HepG2 (cell line): ENCODE results near the gene BTBD3. TPM values are rescaled to one million over a fixed set of nuclear protein-coding genes. Genes with fewer than 3 reads are reported as not detected.

Experiments
- ATAC-seq: fragments of 200-7000 bp; cut with Tn5 transposase; 3 replicates; pipeline ENCODE4 v1.9.1; 2020; ENCODE audit warnings: mild to moderate bottlenecking, moderate library complexity
- BruUV-seq: library from RNA; stranded (reverse); fragments of 400-500 nt; replicated peaks from 2 replicates; lab custom pipeline; 2021; lab: Mats Ljungman, UMichigan
- CTCF ChIA-PET: fragments of 300-600 bp; formaldehyde crosslinking; extraction: SDS; loops from one replicate; lab custom pipeline; 2021; ENCODE audit warnings: low total read pairs, inconsistent platforms, low intra/inter-chr PET ratio; lab: Yijun Ruan, JAX
- POLR2A ChIA-PET: fragments of 350-600 bp; sonication (Branson Sonifier 250); formaldehyde crosslinking; loops from one replicate; lab custom pipeline; 2020; ENCODE audit warnings: antibody characterized with exemption, inconsistent platforms; lab: Yijun Ruan, JAX
- DNase-seq: peaks from one replicate; pipeline ENCODE4 v3.0.0-alpha.2; 2015; ENCODE audit warnings: low spot score
- FAIRE-seq: peaks from 3 replicates; lab custom pipeline; 2011; peaks lifted over from hg19 to GRCh38; lab: Jason Lieb, UNC
- H2AFZ ChIP-seq: one replicate; pipeline ENCODE4 v1.6.1; 2011; ENCODE audit warnings: low read length, inconsistent platforms
- H3K27ac ChIP-seq: fragments of 300-600 bp; 3 replicates; pipeline ENCODE4 v1.8.0; 2011; ENCODE audit warnings: mixed run types, mild to moderate bottlenecking, mixed read lengths, low read length, inconsistent platforms; ENCODE audit not compliant: insufficient read depth; ENCODE audit errors: extremely low read length
- H3K27me3 ChIP-seq, 2 experiments: fragments of 200-600 bp in 1 of 2; 2 replicates in 1 of 2; 3 replicates in 1 of 2; pipeline versions ENCODE4 v1.6.0 to v1.8.0; 2011; ENCODE audit warnings: low read length in 2 of 2, mild to moderate bottlenecking in 2 of 2, moderate library complexity in 2 of 2, inconsistent platforms in 1 of 2; ENCODE audit not compliant: insufficient read depth in 2 of 2, control insufficient read depth in 1 of 2
- H3K36me3 ChIP-seq, 2 experiments: fragments of 200-600 bp in 1 of 2; replicated peaks in 1 of 2; 2 replicates in 1 of 2; 3 replicates in 1 of 2; pipeline versions ENCODE4 v1.5.1 to v1.8.0; 2011; ENCODE audit warnings: low read length in 2 of 2, inconsistent platforms in 1 of 2; ENCODE audit not compliant: insufficient read depth in 2 of 2, control insufficient read depth in 1 of 2
- H3K4me1 ChIP-seq: 2 replicates; pipeline ENCODE4 v1.5.1; 2012; ENCODE audit warnings: low read length, inconsistent platforms; ENCODE audit not compliant: insufficient read depth
- H3K4me2 ChIP-seq: 2 replicates; pipeline ENCODE4 v1.6.0; 2011; ENCODE audit warnings: low read depth, low read length, inconsistent platforms
- H3K4me3 ChIP-seq, 3 experiments: fragments of 200-600 bp in 1 of 3; sonication (generic), shearing (Covaris generic) in 1 of 3; replicated peaks in 1 of 3; 2 replicates each; pipeline ENCODE4 v1.5.1; 2011 to 2016; ENCODE audit warnings: low read length in 3 of 3, inconsistent platforms in 2 of 3, low read depth in 2 of 3, mild to moderate bottlenecking in 2 of 3, control low read depth in 1 of 3, mixed read lengths in 1 of 3; ENCODE audit not compliant: insufficient read depth in 1 of 3
- H3K79me2 ChIP-seq: one replicate; pipeline ENCODE4 v1.6.1; 2011; ENCODE audit warnings: low read length, inconsistent platforms; ENCODE audit not compliant: insufficient read depth
- H3K9ac ChIP-seq: 2 replicates; pipeline ENCODE4 v1.6.0; 2011; ENCODE audit warnings: mild to moderate bottlenecking, low read depth, low read length, inconsistent platforms; ENCODE audit not compliant: insufficient read depth
- H3K9me3 ChIP-seq: 2 replicates; pipeline ENCODE4 v1.5.1; 2012; ENCODE audit warnings: mild to moderate bottlenecking, low read length
- H4K20me1 ChIP-seq: 2 replicates; pipeline ENCODE4 v1.6.0; 2011; ENCODE audit warnings: inconsistent platforms, mild to moderate bottlenecking, low read length, moderate library complexity; ENCODE audit not compliant: insufficient read depth
- ATRX ChIP-seq: sonication (generic); formaldehyde crosslinking; IDR thresholded peaks from 2 replicates; pipeline ENCODE4 v1.4.0; 2020; ENCODE audit warnings: missing genetic modification reagents, borderline replicate concordance
- CHCHD3 ChIP-seq: sonication (generic); formaldehyde crosslinking; IDR thresholded peaks from 2 replicates; pipeline ENCODE4 v1.8.0; 2022; ENCODE audit warnings: mild to moderate bottlenecking, missing genetic modification reagents, moderate library complexity
- FOXP1 ChIP-seq, 2 experiments: fragments of 450-650 bp in 1 of 2; IDR thresholded peaks; 2 replicates each; pipeline ENCODE4 v1.6.1; 2017 to 2018; ENCODE audit warnings: antibody characterized with exemption in 1 of 2
- HIVEP1 ChIP-seq: sonication (generic); formaldehyde crosslinking; IDR thresholded peaks from 2 replicates; pipeline ENCODE4 v1.4.0; 2020; ENCODE audit warnings: mild to moderate bottlenecking, missing genetic modification reagents
- JDP2 ChIP-seq: sonication (generic); formaldehyde crosslinking; IDR thresholded peaks from 2 replicates; pipeline ENCODE4 v1.8.1; 2022; ENCODE audit warnings: missing genetic modification reagents, borderline replicate concordance
- KDM5B ChIP-seq: sonication (generic); formaldehyde crosslinking; IDR thresholded peaks from 2 replicates; pipeline ENCODE4 v1.4.0; 2020; ENCODE audit warnings: missing genetic modification reagents, mild to moderate bottlenecking, borderline replicate concordance
- NBN ChIP-seq: fragments of 450-650 bp; conservative IDR thresholded peaks from 2 replicates; pipeline ENCODE4 v1.6.1; 2017
- RARA ChIP-seq: IDR thresholded peaks from 2 replicates; pipeline ENCODE4 v1.6.1; 2016; ENCODE audit warnings: missing genetic modification reagents, missing compliant biosample characterization
- SALL2 ChIP-seq: sonication (generic); formaldehyde crosslinking; IDR thresholded peaks from 2 replicates; pipeline ENCODE4 v1.8.1; 2023; ENCODE audit warnings: mild to moderate bottlenecking, missing genetic modification reagents, inconsistent platforms
- SRSF1 ChIP-seq: fragments of 200-400 bp; formaldehyde crosslinking; optimal IDR thresholded peaks from 2 replicates; pipeline ENCODE3; 2017; ENCODE audit warnings: mild to moderate bottlenecking, low read depth, low read length, moderate library complexity
- TBX3 ChIP-seq: fragments of 450-650 bp; IDR thresholded peaks from 2 replicates; pipeline ENCODE4 v1.6.1; 2017; ENCODE audit warnings: antibody characterized with exemption, mild to moderate bottlenecking, inconsistent platforms, borderline replicate concordance
- TCF7 ChIP-seq: sonication (generic); IDR thresholded peaks from 2 replicates; pipeline ENCODE4 v1.6.1; 2016; ENCODE audit warnings: antibody characterized with exemption, low read depth
- TOPORS ChIP-seq: sonication (generic); formaldehyde crosslinking; IDR thresholded peaks from 2 replicates; pipeline ENCODE4 v1.8.0; 2023; ENCODE audit warnings: mild to moderate bottlenecking, missing genetic modification reagents
- XRCC5 ChIP-seq: fragments of 200-400 bp; formaldehyde crosslinking; optimal IDR thresholded peaks from 2 replicates; pipeline ENCODE3; 2017; ENCODE audit warnings: mild to moderate bottlenecking, low read length
- YEATS2 ChIP-seq: sonication (generic); formaldehyde crosslinking; IDR thresholded peaks from 2 replicates; pipeline ENCODE4 v1.4.0; 2020; ENCODE audit warnings: missing genetic modification reagents, borderline replicate concordance
- ZEB1 ChIP-seq: IDR thresholded peaks from 2 replicates; pipeline ENCODE4 v1.6.1; 2012; ENCODE audit warnings: mild to moderate bottlenecking, low read depth, inconsistent platforms; ENCODE audit not compliant: insufficient replicate concordance
- ZFP36L2 ChIP-seq: sonication (generic); formaldehyde crosslinking; IDR thresholded peaks from 2 replicates; pipeline ENCODE4 v1.4.0; 2020; ENCODE audit warnings: missing genetic modification reagents
- ZFYVE20 ChIP-seq: sonication (generic); formaldehyde crosslinking; IDR thresholded peaks from 2 replicates; pipeline ENCODE4 v1.8.0; 2023; ENCODE audit warnings: low read depth, mild to moderate bottlenecking, moderate library complexity, missing genetic modification reagents, borderline replicate concordance
- ZNF121 ChIP-seq: sonication (generic); formaldehyde crosslinking; IDR thresholded peaks from 2 replicates; pipeline ENCODE4 v1.5.0; 2020; ENCODE audit warnings: mild to moderate bottlenecking, missing genetic modification reagents
- ZNF180 ChIP-seq: sonication (generic); formaldehyde crosslinking; IDR thresholded peaks from 2 replicates; pipeline ENCODE4 v1.4.0; 2020; ENCODE audit warnings: low read depth, missing genetic modification reagents, borderline replicate concordance
- ZNF235 ChIP-seq: sonication (generic); formaldehyde crosslinking; IDR thresholded peaks from 2 replicates; pipeline ENCODE4 v1.8.1; 2023; ENCODE audit warnings: mild to moderate bottlenecking, missing genetic modification reagents, borderline replicate concordance
- ZNF569 ChIP-seq: sonication (generic); formaldehyde crosslinking; IDR thresholded peaks from 2 replicates; pipeline ENCODE4 v1.5.0; 2020; ENCODE audit warnings: mild to moderate bottlenecking, missing genetic modification reagents, moderate library complexity, borderline replicate concordance
- ZNF598 ChIP-seq: sonication (generic); formaldehyde crosslinking; IDR thresholded peaks from 2 replicates; pipeline ENCODE4 v1.5.1; 2020; ENCODE audit warnings: mild to moderate bottlenecking, missing genetic modification reagents, borderline replicate concordance
- ZNF816 ChIP-seq: sonication (generic); formaldehyde crosslinking; IDR thresholded peaks from 2 replicates; pipeline ENCODE4 v1.8.0; 2022; ENCODE audit warnings: missing genetic modification reagents, mild to moderate bottlenecking, borderline replicate concordance
- ZNF839 ChIP-seq: sonication (generic); formaldehyde crosslinking; IDR thresholded peaks from 2 replicates; pipeline ENCODE4 v1.4.0; 2020; ENCODE audit warnings: missing genetic modification reagents, mild to moderate bottlenecking, borderline replicate concordance
- WGBS: methylation state at CpG from one replicate; pipeline ENCODE4 v1.1.6; 2017; ENCODE audit warnings: low lambda C conversion rate; 5-methylcytosine and 5-hydroxymethylcytosine counted together
- in situ Hi-C: cut with HindIII; loops from 2 replicates; pipeline ENCODE4 v1.10.0; 2017; ENCODE audit warnings: low pct_unique_long_range_greater_than_20kb; ENCODE audit not compliant: extremely low pct_ligation_motif_present
- intact Hi-C: fragments of 100-400 bp; cut with micrococcal nuclease; formaldehyde crosslinking; loops from one replicate; pipeline ENCODE4 v1.10.0; 2022; ENCODE audit not compliant: unreplicated experiment
- polyA plus RNA-seq, 8 experiments: library from polyadenylated mRNA; depleted of rRNA in 3 of 8; stranded (reverse) in 7 of 8; unstranded in 1 of 8; fragments of >200 nt; fragmentation: Illumina TruSeq in 4 of 8; extraction: Trizol in 4 of 8; gene quantifications; 2 replicates each; pipeline versions ENCODE4 v1.2.1 to v1.2.3, GENCODE V29; 2011 to 2016; ENCODE audit warnings: low read depth in 4 of 8, missing spikeins in 1 of 8, mixed read lengths in 1 of 8; ENCODE audit not compliant: insufficient read depth in 1 of 8
- total RNA-seq, 5 experiments: library from RNA; depleted of rRNA; stranded (reverse); fragments of >200 nt; fragmentation: Illumina TruSeq; extraction: Trizol; gene quantifications; 2 replicates each; pipeline ENCODE4 v1.2.3, GENCODE V29; 2016; ENCODE audit warnings: low read depth in 1 of 5
- TF ChIP-seq, protein P1 (sequence below): sonication (generic); formaldehyde crosslinking; IDR thresholded peaks from 2 replicates; pipeline ENCODE4 v1.4.0; 2020; ENCODE audit warnings: mild to moderate bottlenecking, low read depth, missing genetic modification reagents

Gene BTBD3
- total and polyA plus RNA-seq, 2 of the 13 experiments (the other 11 are each of a cell fraction or from before 2014, with no cell fraction given): 32.2 to 41.8 TPM

DNA sequence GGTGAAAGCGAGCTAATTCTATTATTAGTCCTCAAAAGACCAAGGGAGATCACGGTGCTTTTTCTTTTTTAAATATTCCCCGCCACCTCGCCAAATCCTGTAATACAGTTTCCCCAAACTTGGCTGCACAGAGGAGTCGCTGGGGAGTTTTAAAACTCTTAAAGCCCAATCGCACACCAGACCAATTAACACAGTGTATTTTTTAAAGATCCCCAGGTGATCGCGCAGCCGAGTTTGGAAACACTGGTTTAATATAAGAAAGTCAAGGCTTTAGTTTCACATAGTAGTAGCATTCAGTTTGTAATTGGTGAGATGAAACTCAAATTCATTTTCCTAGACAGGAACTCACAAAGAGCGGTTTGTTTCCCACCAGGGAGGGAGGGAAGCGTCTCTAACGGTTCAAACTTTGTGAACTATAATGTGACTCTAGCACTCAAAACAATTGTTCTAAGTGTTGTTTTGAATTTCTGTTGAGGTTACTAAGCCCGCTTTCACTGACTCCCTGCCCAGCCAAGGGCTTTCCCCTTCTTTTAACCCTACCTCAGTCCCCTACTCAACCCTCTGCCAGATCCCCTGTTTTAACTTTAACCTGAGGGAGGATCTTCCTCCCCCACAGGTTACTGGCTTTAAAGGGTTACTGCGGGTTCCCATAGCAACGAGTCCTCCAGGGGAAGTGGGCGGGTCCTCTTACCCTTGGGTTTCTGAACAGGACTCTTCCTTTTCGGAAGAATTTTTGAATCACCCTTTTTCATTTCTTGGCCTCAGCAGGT lies 25.7 kb upstream of the BTBD3 start:
- BruUV-seq: TSS peak; percentile 61
- ATAC-seq (peak; percentile 46), FAIRE-seq (peak; percentile 63), DNase-seq (peak; percentile 89)
- Histone ChIP-seq H3K9ac (peak overlapping the region; percentile 86), H3K79me2 (peaks cover 56% of the 10 kb centered on the region), H3K4me3 (peak overlapping the region; percentile 89 to 93 (median 91)), H3K4me2 (peak overlapping the region; percentile 90), H4K20me1 (peaks cover 14% of the 10 kb centered on the region), H3K9me3 (no peaks in the 10 kb centered on the region), H3K27me3 (no peaks in the 10 kb centered on the region; a peak in 1 of 5 replicates), H3K36me3 (no peaks in the 10 kb centered on the region), H2AFZ (no peak overlapping the region), H3K4me1 (peaks cover 45% of the 10 kb centered on the region), H3K27ac (peak overlapping the region; percentile 81)
- CTCF ChIA-PET: no interaction called here
- in situ Hi-C loops (no loop called here), intact Hi-C loops (loop anchor here (1.0 to 5.0 kb wide), 4 partner anchors 21 to 215 kb away; no protein-coding TSS in a partner anchor)
- under 1% methylated on average over 17 of the region's 17 CpGs for WGBS
- POLR2A ChIA-PET: interaction anchor here (1.0 kb wide), 1 partner anchor 10 kb away, joined by 4 read pairs; no protein-coding TSS in a partner anchor
- TF ChIP-seq ZNF235 (CRISPR knock-in tag) (no peak), SALL2 (CRISPR knock-in tag) (no peak), ZNF569 (CRISPR knock-in tag) (no peak), ZFP36L2 (no peak), TCF7 (no peak), ZNF121 (CRISPR knock-in tag) (no peak), JDP2 (CRISPR knock-in tag) (no peak), KDM5B (CRISPR knock-in tag) (no peak), CHCHD3 (no peak), NBN (no peak), ZNF816 (CRISPR knock-in tag) (no peak), RARA (CRISPR knock-in tag) (no peak), ZNF839 (CRISPR knock-in tag) (no peak), ZNF598 (CRISPR knock-in tag) (no peak), HIVEP1 (CRISPR knock-in tag) (no peak), ZFYVE20 (CRISPR knock-in tag) (no peak), SRSF1 (no peak), ZNF180 (CRISPR knock-in tag) (0 out of 2 replicates have a peak, but pooled peaks have one; percentile 47), ZEB1 (no peak), ATRX (CRISPR knock-in tag) (no peak), XRCC5 (peak; percentile 74), YEATS2 (CRISPR knock-in tag) (0 out of 2 replicates have a peak, but pooled peaks have one; percentile 24), TOPORS (CRISPR knock-in tag) (no peak), FOXP1 (IDR thresholded peaks at IDR 0.05) (no peak), FOXP1 (CRISPR knock-in tag; IDR thresholded peaks at IDR 0.05) (no peak), TBX3 (no peak)
- TF ChIP-seq, protein P1, sequence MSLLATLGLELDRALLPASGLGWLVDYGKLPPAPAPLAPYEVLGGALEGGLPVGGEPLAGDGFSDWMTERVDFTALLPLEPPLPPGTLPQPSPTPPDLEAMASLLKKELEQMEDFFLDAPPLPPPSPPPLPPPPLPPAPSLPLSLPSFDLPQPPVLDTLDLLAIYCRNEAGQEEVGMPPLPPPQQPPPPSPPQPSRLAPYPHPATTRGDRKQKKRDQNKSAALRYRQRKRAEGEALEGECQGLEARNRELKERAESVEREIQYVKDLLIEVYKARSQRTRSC: no peak
